ENCODE data around the gene MOB1A.

DNA sequence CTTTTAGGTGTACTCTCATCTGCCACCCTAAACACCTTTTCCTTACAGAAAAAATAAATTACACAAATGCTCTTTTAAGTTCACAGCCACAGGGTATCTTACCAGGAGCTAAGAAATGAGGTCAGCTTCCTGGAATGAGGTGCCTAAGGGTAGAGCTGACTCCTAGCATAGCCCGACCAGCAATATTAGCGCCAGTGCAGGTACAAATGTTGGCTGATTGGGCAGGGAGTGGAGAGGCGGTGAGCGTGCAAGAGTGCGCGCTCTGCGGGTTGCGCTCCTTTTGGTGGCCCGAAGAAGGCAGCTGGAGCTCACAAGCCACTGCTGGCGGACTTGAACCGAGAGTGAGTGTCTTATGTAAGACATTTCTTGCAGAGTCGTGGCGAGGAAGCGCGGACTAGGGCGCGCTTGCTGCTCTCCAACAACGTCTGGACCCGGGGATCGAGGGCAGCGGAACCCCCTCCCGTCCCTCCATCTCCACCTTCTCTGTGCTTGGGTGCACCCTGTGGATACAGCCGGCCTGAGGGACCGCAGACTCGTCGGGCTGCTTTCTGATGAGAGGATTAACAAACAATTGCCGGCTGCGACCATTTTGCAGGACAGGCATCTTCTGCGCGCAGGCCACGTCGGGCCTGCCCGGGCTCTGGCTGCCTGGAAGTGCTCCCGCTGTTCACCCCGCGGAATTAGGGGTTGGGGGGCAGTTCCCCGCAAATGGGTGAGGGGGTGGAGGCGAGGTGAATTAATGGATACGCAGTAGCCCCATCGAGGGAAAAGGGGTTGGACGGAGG, 48.3 kb downstream of the MOB1A start:
- TF ChIP-seq CTCF (IDR thresholded peaks at IDR 0.05; ENCODE audit: insufficient read depth, low read length) (no peak), POLR2AphosphoS5 (IDR thresholded peaks at IDR 0.05; ENCODE audit: low read depth) (no peak)

Data from HL-60 (cell line).